HepG2 (cell line): Measurements from ENCODE around the gene ZFYVE28. TPM values are rescaled to one million over a fixed set of nuclear protein-coding genes. Genes with fewer than 3 reads are reported as not detected.
"Not testable (repeated sequence)": the region's sequence is repeated elsewhere in the genome, so short reads cannot be mapped to it uniquely, and the experiment has no call there.

Experiments
- ATAC-seq: fragments of 200-7000 bp; cut with Tn5 transposase; 3 replicates; pipeline ENCODE4 v1.9.1; 2020; ENCODE audit warnings: mild to moderate bottlenecking, moderate library complexity
- BruUV-seq: library from RNA; stranded (reverse); fragments of 400-500 nt; replicated peaks from 2 replicates; lab custom pipeline; 2021; lab: Mats Ljungman, UMichigan
- CTCF ChIA-PET: fragments of 300-600 bp; formaldehyde crosslinking; extraction: SDS; loops from one replicate; lab custom pipeline; 2021; ENCODE audit warnings: low total read pairs, inconsistent platforms, low intra/inter-chr PET ratio; lab: Yijun Ruan, JAX
- POLR2A ChIA-PET: fragments of 350-600 bp; sonication (Branson Sonifier 250); formaldehyde crosslinking; loops from one replicate; lab custom pipeline; 2020; ENCODE audit warnings: antibody characterized with exemption, inconsistent platforms; lab: Yijun Ruan, JAX
- DNase-seq: peaks from one replicate; pipeline ENCODE4 v3.0.0-alpha.2; 2015; ENCODE audit warnings: low spot score
- FAIRE-seq: peaks from 3 replicates; lab custom pipeline; 2011; peaks lifted over from hg19 to GRCh38; lab: Jason Lieb, UNC
- H2AFZ ChIP-seq: one replicate; pipeline ENCODE4 v1.6.1; 2011; ENCODE audit warnings: low read length, inconsistent platforms
- H3K27ac ChIP-seq: fragments of 300-600 bp; 3 replicates; pipeline ENCODE4 v1.8.0; 2011; ENCODE audit warnings: mixed run types, mild to moderate bottlenecking, mixed read lengths, low read length, inconsistent platforms; ENCODE audit not compliant: insufficient read depth; ENCODE audit errors: extremely low read length
- H3K27me3 ChIP-seq, 2 experiments: fragments of 200-600 bp in 1 of 2; 2 replicates in 1 of 2; 3 replicates in 1 of 2; pipeline versions ENCODE4 v1.6.0 to v1.8.0; 2011; ENCODE audit warnings: low read length in 2 of 2, mild to moderate bottlenecking in 2 of 2, moderate library complexity in 2 of 2, inconsistent platforms in 1 of 2; ENCODE audit not compliant: insufficient read depth in 2 of 2, control insufficient read depth in 1 of 2
- H3K36me3 ChIP-seq, 2 experiments: fragments of 200-600 bp in 1 of 2; replicated peaks in 1 of 2; 2 replicates in 1 of 2; 3 replicates in 1 of 2; pipeline versions ENCODE4 v1.5.1 to v1.8.0; 2011; ENCODE audit warnings: low read length in 2 of 2, inconsistent platforms in 1 of 2; ENCODE audit not compliant: insufficient read depth in 2 of 2, control insufficient read depth in 1 of 2
- H3K4me1 ChIP-seq: 2 replicates; pipeline ENCODE4 v1.5.1; 2012; ENCODE audit warnings: low read length, inconsistent platforms; ENCODE audit not compliant: insufficient read depth
- H3K4me2 ChIP-seq: 2 replicates; pipeline ENCODE4 v1.6.0; 2011; ENCODE audit warnings: low read depth, low read length, inconsistent platforms
- H3K4me3 ChIP-seq, 3 experiments: fragments of 200-600 bp in 1 of 3; sonication (generic), shearing (Covaris generic) in 1 of 3; replicated peaks in 1 of 3; 2 replicates each; pipeline ENCODE4 v1.5.1; 2011 to 2016; ENCODE audit warnings: low read length in 3 of 3, inconsistent platforms in 2 of 3, low read depth in 2 of 3, mild to moderate bottlenecking in 2 of 3, control low read depth in 1 of 3, mixed read lengths in 1 of 3; ENCODE audit not compliant: insufficient read depth in 1 of 3
- H3K79me2 ChIP-seq: one replicate; pipeline ENCODE4 v1.6.1; 2011; ENCODE audit warnings: low read length, inconsistent platforms; ENCODE audit not compliant: insufficient read depth
- H3K9ac ChIP-seq: 2 replicates; pipeline ENCODE4 v1.6.0; 2011; ENCODE audit warnings: mild to moderate bottlenecking, low read depth, low read length, inconsistent platforms; ENCODE audit not compliant: insufficient read depth
- H3K9me3 ChIP-seq: 2 replicates; pipeline ENCODE4 v1.5.1; 2012; ENCODE audit warnings: mild to moderate bottlenecking, low read length
- H4K20me1 ChIP-seq: 2 replicates; pipeline ENCODE4 v1.6.0; 2011; ENCODE audit warnings: inconsistent platforms, mild to moderate bottlenecking, low read length, moderate library complexity; ENCODE audit not compliant: insufficient read depth
- WGBS: methylation state at CpG from one replicate; pipeline ENCODE4 v1.1.6; 2017; ENCODE audit warnings: low lambda C conversion rate; 5-methylcytosine and 5-hydroxymethylcytosine counted together
- in situ Hi-C: cut with HindIII; loops from 2 replicates; pipeline ENCODE4 v1.10.0; 2017; ENCODE audit warnings: low pct_unique_long_range_greater_than_20kb; ENCODE audit not compliant: extremely low pct_ligation_motif_present
- intact Hi-C: fragments of 100-400 bp; cut with micrococcal nuclease; formaldehyde crosslinking; loops from one replicate; pipeline ENCODE4 v1.10.0; 2022; ENCODE audit not compliant: unreplicated experiment
- polyA plus RNA-seq, 8 experiments: library from polyadenylated mRNA; depleted of rRNA in 3 of 8; stranded (reverse) in 7 of 8; unstranded in 1 of 8; fragments of >200 nt; fragmentation: Illumina TruSeq in 4 of 8; extraction: Trizol in 4 of 8; gene quantifications; 2 replicates each; pipeline versions ENCODE4 v1.2.1 to v1.2.3, GENCODE V29; 2011 to 2016; ENCODE audit warnings: low read depth in 4 of 8, missing spikeins in 1 of 8, mixed read lengths in 1 of 8; ENCODE audit not compliant: insufficient read depth in 1 of 8
- total RNA-seq, 5 experiments: library from RNA; depleted of rRNA; stranded (reverse); fragments of >200 nt; fragmentation: Illumina TruSeq; extraction: Trizol; gene quantifications; 2 replicates each; pipeline ENCODE4 v1.2.3, GENCODE V29; 2016; ENCODE audit warnings: low read depth in 1 of 5

ZFYVE28 gene
- total and polyA plus RNA-seq, 2 of the 13 experiments (the other 11 are each of a cell fraction or from before 2014, with no cell fraction given), result 0.12 to 0.22 TPM

- BruUV-seq, intact Hi-C loops, H2AFZ ChIP-seq, H3K27ac ChIP-seq, H3K9ac ChIP-seq, H3K36me3 ChIP-seq, H3K4me2 ChIP-seq, H3K79me2 ChIP-seq, H3K4me3 ChIP-seq, POLR2A ChIA-PET, in situ Hi-C loops, H3K9me3 ChIP-seq, H3K4me1 ChIP-seq, ATAC-seq, H4K20me1 ChIP-seq, DNase-seq, CTCF ChIA-PET, FAIRE-seq: not testable (repeated sequence)
- 53% methylated on average over 8 of the region's 8 CpGs for WGBS
- peaks cover 9 to 53% of the 10 kb centered on the region in 2 experiments for H3K27me3 ChIP-seq
These were observed 35.2 kb downstream of the ZFYVE28 start for GRCh38 chr4:2383220-2383631.

- in situ Hi-C loops, ATAC-seq, H4K20me1 ChIP-seq, intact Hi-C loops, H3K4me3 ChIP-seq, H2AFZ ChIP-seq, H3K9ac ChIP-seq, FAIRE-seq, DNase-seq, H3K27ac ChIP-seq, BruUV-seq, POLR2A ChIA-PET, H3K4me2 ChIP-seq, H3K36me3 ChIP-seq, H3K9me3 ChIP-seq, CTCF ChIA-PET, H3K79me2 ChIP-seq, H3K4me1 ChIP-seq: not testable (repeated sequence)
- WGBS, result 27% methylated on average over 7 of the region's 7 CpGs
- H3K27me3 ChIP-seq, result peaks cover 9 to 51% of the 10 kb centered on the region in 2 experiments
These were observed 35.7 kb downstream of the ZFYVE28 start for GRCh38 chr4:2382769-2383202.

- H2AFZ ChIP-seq, FAIRE-seq, H3K9me3 ChIP-seq, H3K36me3 ChIP-seq, H3K4me1 ChIP-seq, H3K27ac ChIP-seq, H4K20me1 ChIP-seq, H3K4me2 ChIP-seq, DNase-seq, H3K4me3 ChIP-seq, CTCF ChIA-PET, H3K79me2 ChIP-seq, POLR2A ChIA-PET, BruUV-seq, intact Hi-C loops, H3K9ac ChIP-seq, ATAC-seq, in situ Hi-C loops: not testable (repeated sequence)
- WGBS, result 14% methylated on average over 6 of the region's 6 CpGs
- peaks cover 2 to 34% of the 10 kb centered on the region in 2 experiments for H3K27me3 ChIP-seq
These were observed 37.9 kb downstream of the ZFYVE28 start for GRCh38 chr4:2380589-2380988.
